Activated CD8-positive, alpha-beta T cell treated with anti-CD3 and anti-CD28 coated beads, Interleukin-2, amount 10 ng/mL, durations not matched to agents 7 days and 5 days (primary cell): ENCODE results near the gene B4GALT1. TPM values are rescaled to one million over a fixed set of nuclear protein-coding genes. Genes with fewer than 3 reads are reported as not detected.

Experiments
- ATAC-seq: fragments of 150-1000 bp; cut with Tn5 transposase; one replicate; pipeline ENCODE4 v1.10.0; 2021; ENCODE audit warnings: moderate library complexity
- CTCF ChIA-PET: fragments of 350-600 bp; sonication (Branson Sonifier 250); formaldehyde crosslinking; loops from one replicate; lab custom pipeline; 2021; ENCODE audit warnings: antibody characterized with exemption; lab: Charles Lee
- POLR2A ChIA-PET: fragments of 350-600 bp; sonication (Branson Sonifier 250); formaldehyde crosslinking; loops from one replicate; lab custom pipeline; 2021; ENCODE audit warnings: antibody characterized with exemption; lab: Charles Lee
- DNase-seq: peaks from one replicate; pipeline ENCODE4 v3.0.0-alpha.2; 2020
- H3K27ac Mint-ChIP-seq: one replicate; pipeline ENCODE4 v1.8.0; 2021; ENCODE audit warnings: mild to moderate bottlenecking, mixed read lengths
- H3K27me3 Mint-ChIP-seq: one replicate; pipeline ENCODE4 v1.8.0; 2021; ENCODE audit warnings: low read depth, mixed read lengths
- H3K36me3 Mint-ChIP-seq: one replicate; pipeline ENCODE4 v1.8.0; 2021; ENCODE audit warnings: low read depth, mixed read lengths
- H3K4me1 Mint-ChIP-seq: one replicate; pipeline ENCODE4 v1.8.0; 2021; ENCODE audit warnings: low read depth, mixed read lengths
- H3K4me3 Mint-ChIP-seq: one replicate; pipeline ENCODE4 v1.8.0; 2021; ENCODE audit warnings: mild to moderate bottlenecking, mixed read lengths
- H3K9me3 Mint-ChIP-seq: one replicate; pipeline ENCODE4 v1.8.0; 2022; ENCODE audit warnings: mixed read lengths; ENCODE audit not compliant: insufficient read depth
- total RNA-seq, 2 experiments: library from RNA; stranded (reverse); gene quantifications; one replicate each; pipeline ENCODE4 v1.2.3, GENCODE V29; 2021

B4GALT1 gene
- total RNA-seq, 2 experiments from 2014 or later, result 27.8 to 28.5 TPM

DNA sequence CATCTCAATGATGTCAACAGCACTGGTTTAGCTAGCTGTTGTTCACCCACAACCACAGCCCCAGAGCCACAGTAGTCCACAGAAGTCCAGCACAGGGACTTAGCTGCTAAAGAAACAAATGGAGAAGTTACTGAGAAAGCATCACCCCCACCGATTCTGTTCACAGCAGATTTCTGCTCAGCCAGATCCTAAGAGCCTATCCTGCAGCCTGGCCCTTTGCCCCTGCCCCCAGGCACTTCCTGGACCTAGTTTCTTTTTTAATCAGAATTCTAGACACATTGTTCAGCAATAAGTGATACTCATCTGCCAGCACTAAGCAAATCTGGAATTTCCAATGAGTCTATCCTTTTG is 7.4 kb downstream of the B4GALT1 start:
- H3K4me3 Mint-ChIP-seq, result peak overlapping the region; percentile 66
- peak; percentile 55 for ATAC-seq
- H3K9me3 Mint-ChIP-seq, result no peaks in the 10 kb centered on the region
- peak; percentile 69 for DNase-seq
- H3K36me3 Mint-ChIP-seq, result peaks cover 17% of the 10 kb centered on the region
- H3K27me3 Mint-ChIP-seq, result no peaks in the 10 kb centered on the region
- CTCF ChIA-PET, result interaction anchor here (0.7 to 1.8 kb wide), 4 partner anchors 8 to 29 kb away, joined by 4 to 5 read pairs (median 4); no protein-coding TSS in a partner anchor
- POLR2A ChIA-PET, result interaction anchor here (1.4 to 2.8 kb wide), 3 partner anchors 8 to 130 kb away, joined by 4 to 18 read pairs (median 9); partner anchors contain the start of genes B4GALT1 and NFX1
- peak overlapping the region; percentile 93 for H3K27ac Mint-ChIP-seq
- H3K4me1 Mint-ChIP-seq, result peaks cover 94% of the 10 kb centered on the region

DNA sequence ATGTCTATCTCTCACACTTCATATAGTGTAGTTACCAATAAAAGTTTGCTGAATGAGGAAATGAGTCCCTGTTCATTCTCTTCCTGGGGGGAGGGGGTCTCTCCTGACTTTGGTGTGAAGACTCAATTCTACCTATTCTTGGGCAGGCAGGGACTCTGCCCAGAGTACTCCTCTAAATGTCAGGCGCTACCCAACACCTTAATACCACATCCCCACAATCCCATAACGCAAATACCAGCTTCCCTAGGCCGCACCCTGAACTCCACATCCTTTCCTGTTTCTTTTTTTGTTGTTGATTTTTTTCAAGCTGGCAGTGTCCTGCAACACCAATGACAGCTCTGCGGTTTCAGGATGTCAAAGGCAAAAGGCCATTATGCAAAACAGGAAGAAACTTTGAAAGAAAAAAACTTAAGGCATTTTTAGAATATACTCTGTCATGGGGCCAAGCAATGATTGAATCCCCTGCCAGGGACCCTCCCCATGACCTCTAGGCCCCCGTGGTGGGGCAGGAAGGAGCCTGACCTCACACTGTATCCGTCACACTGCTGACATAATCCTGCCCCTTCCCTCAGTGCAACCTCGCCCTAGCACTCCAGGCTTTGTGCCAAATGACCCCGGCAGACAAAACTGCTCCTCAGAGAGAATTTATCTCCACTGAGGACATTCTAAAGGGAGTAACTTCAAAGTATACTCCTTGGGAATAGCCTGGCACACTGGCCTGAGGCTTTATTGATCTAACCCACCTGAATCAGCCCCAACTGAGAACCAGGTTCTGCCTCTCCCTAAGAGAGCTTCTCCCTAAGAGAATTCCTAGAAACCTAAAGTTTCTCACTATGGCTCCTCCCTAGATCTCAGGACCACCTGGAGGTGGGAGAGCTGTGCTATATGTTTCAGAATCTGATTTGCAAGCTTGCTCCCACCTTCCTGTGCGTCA is 8.0 kb downstream of the B4GALT1 start:
- Mint-ChIP-seq H3K27me3 (no peaks in the 10 kb centered on the region), H3K36me3 (peaks cover 16% of the 10 kb centered on the region), H3K4me3 (peak overlapping the region; percentile 66), H3K9me3 (no peaks in the 10 kb centered on the region), H3K4me1 (peaks cover 94% of the 10 kb centered on the region), H3K27ac (peak overlapping the region; percentile 93)
- DNase-seq, result peak; percentile 53
- CTCF ChIA-PET, result interaction anchor here (0.7 to 1.8 kb wide), 5 partner anchors 13 to 67 kb away, joined by 3 to 5 read pairs (median 3); no protein-coding TSS in a partner anchor
- peak; percentile 40 for ATAC-seq
- POLR2A ChIA-PET, result interaction anchor here (0.5 to 2.8 kb wide), 5 partner anchors 8 to 131 kb away, joined by 3 to 18 read pairs (median 7); partner anchors contain the start of genes B4GALT1 and NFX1

DNA sequence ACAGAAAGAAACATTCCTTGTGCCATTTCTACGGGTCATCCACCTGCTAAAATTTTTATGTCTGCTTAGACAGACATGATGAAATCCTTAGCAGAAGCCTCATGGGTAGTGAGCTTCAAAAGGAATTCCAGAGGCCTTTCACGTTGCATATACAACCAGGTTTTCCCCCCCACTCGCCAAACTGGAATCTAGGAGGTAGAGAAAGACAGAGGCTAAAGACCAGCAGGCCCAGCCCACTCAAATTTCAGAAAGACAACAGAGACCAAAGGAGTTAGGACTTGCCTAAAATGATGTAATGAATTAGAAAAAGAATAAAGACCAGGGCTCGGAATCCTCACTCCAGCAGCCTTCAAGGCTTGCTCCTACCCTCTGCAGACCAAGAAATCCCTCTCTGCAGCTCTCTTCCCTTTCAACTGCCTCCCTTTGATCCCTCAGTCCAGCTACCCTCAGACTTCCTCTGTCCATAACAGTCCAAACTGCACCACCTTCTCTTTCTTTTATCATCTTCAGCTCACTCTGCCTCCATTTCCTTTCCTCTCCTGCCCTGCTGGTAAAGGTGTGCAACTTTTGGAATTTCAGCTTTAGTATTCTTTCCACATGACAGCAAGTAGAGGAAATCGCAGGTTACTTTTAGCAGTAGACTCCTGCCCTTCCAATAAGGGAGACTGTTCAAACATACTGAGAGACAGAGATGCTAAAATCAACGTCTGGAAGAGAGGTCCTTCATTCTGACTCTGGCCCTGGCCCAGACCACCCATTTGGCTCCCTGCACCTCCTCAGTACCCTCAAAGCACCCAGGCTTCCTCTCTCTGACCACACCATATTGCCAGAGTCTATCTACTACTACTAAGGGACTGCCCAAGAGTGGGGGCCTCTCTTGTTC is 8.9 kb downstream of the B4GALT1 start:
- Mint-ChIP-seq H3K9me3 (no peaks in the 10 kb centered on the region), H3K27ac (peak overlapping the region; percentile 93), H3K36me3 (peaks cover 12% of the 10 kb centered on the region), H3K4me3 (peak overlapping the region; percentile 66), H3K4me1 (peaks cover 93% of the 10 kb centered on the region), H3K27me3 (no peaks in the 10 kb centered on the region)
- DNase-seq (no peak), ATAC-seq (peak; percentile 1)
- ChIA-PET CTCF (interaction anchor here (0.7 to 1.8 kb wide), 6 partner anchors 9 to 68 kb away, joined by 3 to 5 read pairs (median 3); no protein-coding TSS in a partner anchor), POLR2A (interaction anchor here (0.6 to 2.8 kb wide), 4 partner anchors 7 to 132 kb away, joined by 3 to 18 read pairs (median 8); partner anchors contain the start of genes B4GALT1 and NFX1)

DNA sequence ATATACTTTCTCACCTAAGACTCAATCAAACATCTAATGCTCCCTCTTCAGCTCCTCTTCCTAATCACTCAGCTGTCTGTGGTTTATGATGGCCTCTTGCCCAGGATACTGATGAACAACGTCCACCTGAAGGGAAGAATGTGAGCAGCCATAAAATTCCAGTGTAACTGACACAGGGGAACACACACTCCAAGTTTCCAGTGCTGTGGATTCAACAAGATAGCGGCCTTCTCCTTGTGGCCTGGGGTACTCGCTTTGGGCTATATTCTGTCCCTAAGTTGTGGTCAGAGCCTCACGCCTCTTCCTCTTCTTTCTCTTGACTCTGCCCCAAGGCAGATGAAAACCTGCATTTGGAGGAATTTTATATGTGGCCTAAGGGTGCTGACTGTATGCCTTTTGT is 11.7 kb downstream of the B4GALT1 start:
- Mint-ChIP-seq H3K27me3 (no peaks in the 10 kb centered on the region), H3K36me3 (peaks cover 12% of the 10 kb centered on the region), H3K4me1 (peaks cover 86% of the 10 kb centered on the region), H3K9me3 (no peaks in the 10 kb centered on the region), H3K27ac (no peak overlapping the region), H3K4me3 (no peak overlapping the region)
- CTCF ChIA-PET, result interaction anchor here (1.0 to 1.4 kb wide), 3 partner anchors 11 to 71 kb away, joined by 3 to 5 read pairs (median 4); partner anchors contain the start of gene B4GALT1
- POLR2A ChIA-PET, result interaction anchor here (1.4 kb wide), 1 partner anchor 12 kb away, joined by 4 read pairs; the partner anchor contains the start of gene B4GALT1
- DNase-seq, result no peak
- ATAC-seq, result no peak

DNA sequence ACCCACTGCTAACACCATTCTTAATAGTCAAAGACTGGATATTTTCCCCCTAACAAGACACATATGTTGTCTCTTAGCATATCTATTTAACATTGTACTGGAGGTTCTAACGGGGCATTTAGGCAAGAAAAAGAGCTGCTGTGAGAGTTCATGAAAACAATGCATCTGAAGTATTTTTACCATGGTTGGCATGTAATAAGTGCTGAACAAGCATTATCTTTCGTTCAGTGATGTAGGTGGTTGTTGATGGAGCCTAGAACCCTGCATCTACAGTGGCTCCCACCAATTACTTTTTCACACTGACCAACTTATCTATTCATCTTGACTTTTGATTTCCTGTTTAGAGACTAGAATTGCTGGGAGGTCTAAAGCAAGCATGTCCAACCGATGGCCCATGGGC is 12.8 kb downstream of the B4GALT1 start:
- Mint-ChIP-seq H3K9me3 (no peaks in the 10 kb centered on the region), H3K4me3 (no peak overlapping the region), H3K4me1 (peaks cover 76% of the 10 kb centered on the region)

DNA sequence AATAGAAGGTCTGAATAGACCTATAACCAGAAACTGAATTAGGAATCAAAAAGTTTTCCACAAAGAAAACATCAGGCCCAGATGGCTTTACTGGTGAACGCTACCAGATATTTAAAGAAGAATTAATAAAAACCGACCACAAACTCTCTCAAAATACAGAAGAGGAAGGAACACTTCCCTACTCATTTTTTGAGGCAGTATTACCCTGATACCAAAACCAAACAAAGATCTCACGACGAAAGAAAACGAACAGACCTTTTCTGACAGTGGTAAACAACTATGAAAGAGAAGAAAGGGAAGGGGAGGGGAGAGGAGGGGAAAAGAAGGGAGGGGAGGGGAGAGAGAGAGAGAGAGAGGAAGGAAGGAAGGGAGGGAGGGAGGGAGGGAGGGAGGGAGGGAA is 13.5 kb downstream of the B4GALT1 start:
- Mint-ChIP-seq H3K9me3 (no peaks in the 10 kb centered on the region), H3K36me3 (peaks cover 12% of the 10 kb centered on the region), H3K27me3 (no peaks in the 10 kb centered on the region), H3K4me1 (peaks cover 68% of the 10 kb centered on the region), H3K27ac (peak overlapping the region; percentile 62), H3K4me3 (peak overlapping the region; percentile 36)
- CTCF ChIA-PET, result no interaction called here
- POLR2A ChIA-PET, result no interaction called here
- ATAC-seq (no peak), DNase-seq (no peak)

More for the DNA sequence above, 12.8 kb downstream of the B4GALT1 start:
- Mint-ChIP-seq H3K27ac (peak overlapping the region; percentile 6), H3K36me3 (peaks cover 12% of the 10 kb centered on the region), H3K27me3 (no peaks in the 10 kb centered on the region)
- DNase-seq (no peak), ATAC-seq (no peak)
- ChIA-PET POLR2A (interaction anchor here (1.4 kb wide), 1 partner anchor 13 kb away, joined by 4 read pairs; the partner anchor contains the start of gene B4GALT1), CTCF (interaction anchor here (1.0 to 1.4 kb wide), 3 partner anchors 10 to 72 kb away, joined by 3 to 5 read pairs (median 4); partner anchors contain the start of gene B4GALT1)

DNA sequence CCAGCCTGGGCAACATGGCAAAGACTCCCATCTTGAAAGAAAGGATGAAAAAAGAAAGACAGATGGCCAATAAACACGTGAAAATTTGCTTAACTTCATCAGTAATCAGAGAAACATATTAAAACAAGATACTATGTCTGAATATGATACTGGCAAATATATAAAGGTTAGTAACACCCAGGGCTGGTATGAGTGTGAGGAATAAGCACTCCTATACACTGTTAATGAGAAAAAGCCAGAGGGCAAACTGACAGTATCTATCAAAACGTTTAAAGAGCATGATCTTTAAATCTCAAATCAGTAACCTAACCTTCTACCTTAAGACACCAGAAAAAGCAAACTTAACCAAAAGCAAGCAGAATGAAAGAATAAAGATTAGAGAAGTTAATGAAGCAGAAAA is 14.1 kb downstream of the B4GALT1 start:
- no peak for ATAC-seq
- no peak overlapping the region for H3K4me3 Mint-ChIP-seq
- H3K27ac Mint-ChIP-seq, result no peak overlapping the region
- peaks cover 12% of the 10 kb centered on the region for H3K36me3 Mint-ChIP-seq
- no peaks in the 10 kb centered on the region for H3K27me3 Mint-ChIP-seq
- H3K9me3 Mint-ChIP-seq, result no peaks in the 10 kb centered on the region
- CTCF ChIA-PET, result no interaction called here
- peaks cover 68% of the 10 kb centered on the region for H3K4me1 Mint-ChIP-seq
- POLR2A ChIA-PET, result no interaction called here
- no peak for DNase-seq

DNA sequence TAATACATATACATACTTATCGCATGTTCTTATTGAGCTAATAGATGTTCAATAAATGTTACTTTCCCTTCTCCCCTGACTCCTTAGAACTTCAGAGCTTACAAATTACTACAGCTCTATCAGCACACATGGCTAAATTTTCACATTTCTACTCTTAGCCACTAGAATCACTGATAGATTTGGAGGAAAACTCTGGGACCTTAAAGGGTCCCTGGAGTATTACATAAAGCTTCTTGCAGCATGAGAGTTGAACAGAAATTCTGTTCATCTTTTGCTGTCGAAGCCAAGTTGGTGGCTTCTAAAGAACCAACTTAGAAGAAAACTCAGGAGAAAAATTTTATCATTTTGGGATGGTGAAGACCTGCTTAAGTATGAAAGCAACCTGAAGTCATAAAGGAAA is 15.5 kb downstream of the B4GALT1 start:
- H3K4me1 Mint-ChIP-seq, result peaks cover 65% of the 10 kb centered on the region
- H3K27ac Mint-ChIP-seq, result no peak overlapping the region
- H3K27me3 Mint-ChIP-seq, result no peaks in the 10 kb centered on the region
- H3K4me3 Mint-ChIP-seq, result no peak overlapping the region
- no peak for DNase-seq
- ATAC-seq, result no peak
- H3K9me3 Mint-ChIP-seq, result no peaks in the 10 kb centered on the region
- CTCF ChIA-PET, result interaction anchor here (0.6 to 2.7 kb wide), 8 partner anchors 9 to 75 kb away, joined by 3 to 16 read pairs (median 4); no protein-coding TSS in a partner anchor
- H3K36me3 Mint-ChIP-seq, result peaks cover 15% of the 10 kb centered on the region
- POLR2A ChIA-PET, result interaction anchor here (1.0 kb wide), 1 partner anchor 16 kb away, joined by 4 read pairs; the partner anchor contains the start of gene B4GALT1

DNA sequence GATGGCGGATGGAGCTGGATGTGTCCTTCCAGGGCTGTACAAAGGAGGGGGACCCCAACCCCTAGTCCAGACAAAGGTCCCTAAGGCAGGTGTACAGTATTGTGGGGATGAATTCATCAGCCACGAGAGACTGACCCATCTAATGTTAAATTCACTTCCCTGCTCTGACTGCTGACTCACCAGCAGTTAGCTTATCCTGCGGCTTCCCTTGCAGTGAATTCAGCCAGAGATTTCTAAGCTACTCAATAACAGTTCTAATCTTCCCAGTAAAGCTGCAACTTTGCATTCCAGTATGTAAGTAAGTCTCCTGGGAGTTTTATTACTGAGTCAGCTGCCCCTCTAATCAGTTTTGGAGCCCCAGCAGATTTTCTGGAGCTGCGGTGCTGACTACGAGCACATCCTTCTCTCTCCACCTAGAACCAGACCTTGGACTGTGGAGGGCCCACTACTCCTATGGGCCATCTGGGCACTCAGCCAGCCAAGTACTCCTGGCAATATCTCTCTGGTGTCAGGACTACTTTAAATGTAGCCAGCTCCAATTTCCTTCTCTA is 16.1 kb downstream of the B4GALT1 start:
- CTCF ChIA-PET, result interaction anchor here (0.6 to 2.7 kb wide), 8 partner anchors 9 to 75 kb away, joined by 3 to 16 read pairs (median 4); no protein-coding TSS in a partner anchor
- no peak for DNase-seq
- Mint-ChIP-seq H3K4me3 (no peak overlapping the region), H3K4me1 (peaks cover 69% of the 10 kb centered on the region), H3K36me3 (peaks cover 15% of the 10 kb centered on the region), H3K9me3 (no peaks in the 10 kb centered on the region), H3K27me3 (no peaks in the 10 kb centered on the region), H3K27ac (no peak overlapping the region)
- no peak for ATAC-seq
- POLR2A ChIA-PET, result interaction anchor here (0.6 to 1.0 kb wide), 3 partner anchors 8 to 75 kb away, joined by 3 to 4 read pairs (median 3); partner anchors contain the start of genes B4GALT1 and SMU1

DNA sequence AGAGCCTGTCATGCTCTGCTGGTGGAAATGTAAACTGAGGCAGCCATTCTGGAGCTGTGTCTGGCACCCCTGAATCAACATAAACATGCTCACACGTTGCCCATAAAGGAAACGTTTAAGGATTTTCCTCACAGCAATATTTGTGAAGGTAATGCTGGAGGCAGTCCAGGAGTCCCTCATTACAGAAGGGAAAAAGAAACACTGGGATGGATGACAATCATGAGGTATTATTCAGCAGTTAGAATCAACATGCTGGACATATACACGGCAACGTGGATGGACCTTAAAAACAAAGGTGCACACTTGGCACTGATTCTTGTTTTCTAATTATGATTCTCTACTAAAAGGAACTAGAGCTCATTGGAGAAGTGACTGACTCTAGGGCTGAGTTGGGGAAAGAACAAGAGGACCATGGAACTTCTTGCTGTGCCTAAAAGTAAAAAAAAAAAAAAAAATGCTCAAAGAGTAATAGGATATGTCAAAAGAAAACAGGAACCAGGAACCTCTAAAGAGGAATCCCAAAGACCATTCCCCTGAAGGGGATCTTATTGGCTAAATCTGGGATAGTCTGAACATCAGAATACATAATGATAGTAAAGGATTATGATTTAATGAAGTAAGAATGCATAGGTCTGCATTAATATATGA is 18.6 kb downstream of the B4GALT1 start:
- ChIA-PET POLR2A (interaction anchor here (1.0 kb wide), 1 partner anchor 18 kb away, joined by 3 read pairs; no protein-coding TSS in a partner anchor), CTCF (interaction anchor here (0.8 to 0.9 kb wide), 3 partner anchors 10 to 78 kb away, joined by 3 read pairs; no protein-coding TSS in a partner anchor)
- no peak overlapping the region for H3K4me3 Mint-ChIP-seq
- peaks cover 67% of the 10 kb centered on the region for H3K4me1 Mint-ChIP-seq
- H3K9me3 Mint-ChIP-seq, result no peaks in the 10 kb centered on the region
- H3K27me3 Mint-ChIP-seq, result no peaks in the 10 kb centered on the region
- peaks cover 9% of the 10 kb centered on the region for H3K36me3 Mint-ChIP-seq
- DNase-seq (no peak), ATAC-seq (no peak)
- H3K27ac Mint-ChIP-seq, result no peak overlapping the region
